OCI-LY7 (cell line): ENCODE measurements around the gene WDFY2. TPM values are rescaled to one million over a fixed set of nuclear protein-coding genes. Genes with fewer than 3 reads are reported as not detected.

Source experiments
- BruUV-seq: library from RNA; stranded (reverse); fragments of 400-500 nt; replicated peaks from 2 replicates; lab custom pipeline; 2021; lab: Mats Ljungman, UMichigan
- CTCF ChIA-PET: fragments of 300-600 bp; sonication (Branson Sonifier 250); formaldehyde crosslinking; loops from one replicate; lab custom pipeline; 2022; ENCODE audit warnings: antibody characterized with exemption; ENCODE audit not compliant: unreplicated experiment; lab: Charles Lee
- POLR2A ChIA-PET: fragments of 300-600 bp; sonication (Branson Sonifier 250); formaldehyde crosslinking; loops from one replicate; lab custom pipeline; 2022; ENCODE audit warnings: antibody characterized with exemption; lab: Charles Lee
- DNase-seq: peaks from one replicate; pipeline ENCODE4 v3.0.0-alpha.2; 2015; ENCODE audit warnings: low spot score
- H2AFZ ChIP-seq: fragments of 200-600 bp; sonication (generic), shearing (Covaris generic); 2 replicates; pipeline ENCODE4 v1.6.1; 2014; ENCODE audit warnings: mild to moderate bottlenecking, antibody characterized with exemption, low read length, moderate library complexity
- H3K27ac ChIP-seq: fragments of 200-600 bp; sonication (generic); 2 replicates; pipeline ENCODE4 v1.5.1; 2014; ENCODE audit warnings: mixed run types, low read depth, mild to moderate bottlenecking, moderate library complexity, low read length, inconsistent platforms; ENCODE audit not compliant: poor library complexity, severe bottlenecking
- H3K36me3 ChIP-seq: fragments of 200-600 bp; sonication (generic); 2 replicates; pipeline ENCODE4 v1.6.1; 2014; ENCODE audit warnings: mild to moderate bottlenecking, antibody characterized with exemption, low read length, moderate library complexity, mixed read lengths; ENCODE audit not compliant: insufficient read depth
- H3K4me1 ChIP-seq: fragments of 200-600 bp; sonication (generic); 2 replicates; pipeline ENCODE4 v1.5.1; 2014; ENCODE audit warnings: mild to moderate bottlenecking, low read length; ENCODE audit not compliant: insufficient read depth, poor library complexity, severe bottlenecking
- H3K4me2 ChIP-seq: fragments of 200-600 bp; sonication (generic); 2 replicates; pipeline ENCODE4 v1.6.1; 2014; ENCODE audit warnings: mild to moderate bottlenecking, low read length
- H3K4me3 ChIP-seq: fragments of 200-600 bp; sonication (generic); 2 replicates; pipeline ENCODE4 v1.5.1; 2014; ENCODE audit warnings: mild to moderate bottlenecking, low read depth, low read length; ENCODE audit not compliant: poor library complexity, severe bottlenecking
- H3K79me2 ChIP-seq: fragments of 200-600 bp; sonication (generic); 2 replicates; pipeline ENCODE4 v1.6.1; 2016; ENCODE audit warnings: low read depth, mild to moderate bottlenecking, low read length, moderate library complexity, mixed read lengths; ENCODE audit not compliant: insufficient read depth
- H3K9me2 ChIP-seq: fragments of 200-600 bp; sonication (generic); 2 replicates; pipeline ENCODE4 v1.6.1; 2016; ENCODE audit warnings: mild to moderate bottlenecking, low read length, mixed read lengths; ENCODE audit not compliant: insufficient read depth
- H3K9me3 ChIP-seq: fragments of 200-600 bp; sonication (generic); 2 replicates; pipeline ENCODE4 v1.6.1; 2014; ENCODE audit warnings: mild to moderate bottlenecking, mixed run types, low read length, mixed read lengths
- H4K20me1 ChIP-seq: fragments of 200-600 bp; sonication (generic); 2 replicates; pipeline ENCODE4 v1.6.1; 2014; ENCODE audit warnings: mild to moderate bottlenecking, antibody characterized with exemption, low read length, moderate library complexity, mixed read lengths; ENCODE audit not compliant: insufficient read depth
- CTCF ChIP-seq: fragments of 200-600 bp; sonication (generic); conservative IDR thresholded peaks from 2 replicates; pipeline ENCODE4 v1.5.1; 2014; ENCODE audit warnings: mild to moderate bottlenecking, antibody characterized with exemption, low read length, moderate library complexity, mixed read lengths
- EZH2phosphoT487 ChIP-seq: fragments of 200-600 bp; sonication (generic); IDR thresholded peaks from 2 replicates; pipeline ENCODE4 v1.6.1; 2018; ENCODE audit warnings: low read depth, borderline replicate concordance, mild to moderate bottlenecking, mixed run types, antibody characterized with exemption, low read length, moderate library complexity, mixed read lengths
- intact Hi-C: fragments of 100-400 bp; cut with micrococcal nuclease; formaldehyde crosslinking; loops from one replicate; pipeline ENCODE4 v1.10.0; 2022; ENCODE audit not compliant: unreplicated experiment
- total RNA-seq, 2 experiments: library from RNA; depleted of rRNA in 1 of 2; stranded (reverse); fragments of >200 nt in 1 of 2; shearing (Covaris generic) in 1 of 2; gene quantifications; 2 replicates each; pipeline ENCODE4 v1.2.3, GENCODE V29; 2014 to 2022

Gene WDFY2
- total RNA-seq, 2 experiments from 2014 or later: 6.4 to 18.1 TPM

- H3K4me2 ChIP-seq: peak overlapping the region; percentile 82
- no peaks in the 10 kb centered on the region for H3K9me2 ChIP-seq
- ChIA-PET POLR2A (interaction anchor here (0.6 to 1.4 kb wide), 3 partner anchors 129 to 175 kb away, joined by 3 to 6 read pairs (median 5); partner anchors contain the start of gene INTS6), CTCF (no interaction called here)
- BruUV-seq: no TSS peak
- H3K9me3 ChIP-seq: no peaks in the 10 kb centered on the region
- TF ChIP-seq CTCF (no peak), EZH2phosphoT487 (no peak)
- no peak for DNase-seq
- H3K4me1 ChIP-seq: peaks cover 16% of the 10 kb centered on the region
- H3K36me3 ChIP-seq: peaks cover 5% of the 10 kb centered on the region; the same call in 1 of the 2 replicates
- intact Hi-C loops: no loop called here
- peak overlapping the region; percentile 77 for H3K4me3 ChIP-seq
- H2AFZ ChIP-seq: peak overlapping the region; percentile 94
- peaks cover 20% of the 10 kb centered on the region; the same call in 1 of the 2 replicates for H4K20me1 ChIP-seq
- peak overlapping the region; percentile 66 for H3K27ac ChIP-seq
- H3K79me2 ChIP-seq: peaks cover 22% of the 10 kb centered on the region; the same call in 1 of the 2 replicates
These were observed 790 bp upstream of the WDFY2 start for GRCh38 chr13:51583469-51583874.

- Histone ChIP-seq H3K4me1 (peaks cover 16% of the 10 kb centered on the region), H4K20me1 (peaks cover 20% of the 10 kb centered on the region; the same call in 1 of the 2 replicates), H3K27ac (peak overlapping the region; percentile 44), H3K4me2 (peak overlapping the region; percentile 87), H3K9me2 (no peaks in the 10 kb centered on the region), H3K79me2 (peaks cover 22% of the 10 kb centered on the region; the same call in 1 of the 2 replicates), H3K36me3 (peaks cover 5% of the 10 kb centered on the region; the same call in 1 of the 2 replicates), H3K9me3 (no peaks in the 10 kb centered on the region), H2AFZ (peak overlapping the region; percentile 84), H3K4me3 (peak overlapping the region; percentile 77)
- DNase-seq: peak; percentile 85
- TF ChIP-seq EZH2phosphoT487 (no peak), CTCF (0 out of 2 replicates have a peak, but pooled peaks have one; percentile 11)
- POLR2A ChIA-PET: interaction anchor here (0.8 to 3.1 kb wide), 6 partner anchors 11 to 209 kb away, joined by 3 to 16 read pairs (median 3); partner anchors contain the start of gene INTS6
- no TSS peak for BruUV-seq
- CTCF ChIA-PET: interaction anchor here (0.5 to 1.3 kb wide), 3 partner anchors 121 to 216 kb away, joined by 3 read pairs; no protein-coding TSS in a partner anchor
- intact Hi-C loops: loop anchor here (1.0 to 2.0 kb wide), 4 partner anchors 120 to 247 kb away; partner anchors contain the start of gene INTS6
These were observed 740 bp downstream of the WDFY2 start for GRCh38 chr13:51584731-51585672.
